Chondrocyte (in vitro differentiated cells): ENCODE measurements around the gene SKAP1. TPM values are rescaled to one million over a fixed set of nuclear protein-coding genes. Genes with fewer than 3 reads are reported as not detected.

Experiments
- DNase-seq: peaks from one replicate; pipeline ENCODE4 v3.0.0; 2021; ENCODE audit warnings: mixed read lengths, low spot score
- H3K27ac Mint-ChIP-seq: one replicate; pipeline ENCODE4 v1.8.0; 2021; ENCODE audit warnings: mild to moderate bottlenecking, moderate library complexity, mixed read lengths; ENCODE audit not compliant: unreplicated experiment
- H3K27me3 Mint-ChIP-seq: 2 replicates; pipeline ENCODE4 v1.8.0; 2021; ENCODE audit warnings: low read depth, mixed read lengths
- H3K36me3 Mint-ChIP-seq: 2 replicates; pipeline ENCODE4 v1.8.0; 2021; ENCODE audit warnings: low read depth, mixed read lengths
- H3K4me1 Mint-ChIP-seq: 2 replicates; pipeline ENCODE4 v1.8.0; 2021; ENCODE audit warnings: low read depth, mild to moderate bottlenecking, mixed read lengths
- H3K4me3 Mint-ChIP-seq: one replicate; pipeline ENCODE4 v1.8.0; 2021; ENCODE audit warnings: mild to moderate bottlenecking, moderate library complexity, mixed read lengths; ENCODE audit not compliant: unreplicated experiment
- H3K9me3 Mint-ChIP-seq: 2 replicates; pipeline ENCODE4 v1.8.0; 2021; ENCODE audit warnings: low read depth, mixed read lengths
- CTCF ChIP-seq: fragments of 200-600 bp; sonication (generic); IDR thresholded peaks from 2 replicates; pipeline ENCODE4 v1.5.0; 2021; ENCODE audit warnings: antibody characterized with exemption, mild to moderate bottlenecking, moderate library complexity
- total RNA-seq: library from RNA; stranded (reverse); gene quantifications from 3 replicates; pipeline ENCODE4 v1.2.1, GENCODE V29; 2021

Gene SKAP1
- total RNA-seq, 1 donor from 2014 or later, result not detected

- peaks cover 71% of the 10 kb centered on the region for H3K27me3 Mint-ChIP-seq
- no peaks in the 10 kb centered on the region for H3K4me1 Mint-ChIP-seq
- TF ChIP-seq CTCF, result no peak
- H3K36me3 Mint-ChIP-seq, result no peaks in the 10 kb centered on the region
- DNase-seq, result no peak
- H3K9me3 Mint-ChIP-seq, result no peaks in the 10 kb centered on the region
- H3K4me3 Mint-ChIP-seq, result no peak overlapping the region
- no peak overlapping the region for H3K27ac Mint-ChIP-seq
Measured at GRCh38 chr17:48313096-48313755, 116.8 kb downstream of the SKAP1 start.

GRCh38 chr17:48311324-48311723, 118.7 kb downstream of the SKAP1 start:
- H3K4me1 Mint-ChIP-seq, result no peaks in the 10 kb centered on the region
- H3K36me3 Mint-ChIP-seq, result no peaks in the 10 kb centered on the region
- H3K27me3 Mint-ChIP-seq, result peaks cover 73% of the 10 kb centered on the region
- no peaks in the 10 kb centered on the region for H3K9me3 Mint-ChIP-seq
- no peak overlapping the region for H3K4me3 Mint-ChIP-seq
- H3K27ac Mint-ChIP-seq, result no peak overlapping the region
- TF ChIP-seq CTCF, result no peak
- no peak for DNase-seq

GRCh38 chr17:48310748-48311213, 119.2 kb downstream of the SKAP1 start:
- H3K27me3 Mint-ChIP-seq, result peaks cover 73% of the 10 kb centered on the region
- no peaks in the 10 kb centered on the region for H3K4me1 Mint-ChIP-seq
- H3K9me3 Mint-ChIP-seq, result no peaks in the 10 kb centered on the region
- H3K4me3 Mint-ChIP-seq, result no peak overlapping the region
- H3K27ac Mint-ChIP-seq, result no peak overlapping the region
- no peak for TF ChIP-seq CTCF
- no peaks in the 10 kb centered on the region for H3K36me3 Mint-ChIP-seq
- no peak for DNase-seq

GRCh38 chr17:48308581-48308980, 121.4 kb downstream of the SKAP1 start:
- TF ChIP-seq CTCF, result no peak
- Mint-ChIP-seq H3K27me3 (peaks cover 79% of the 10 kb centered on the region), H3K4me3 (no peak overlapping the region), H3K4me1 (no peaks in the 10 kb centered on the region), H3K27ac (no peak overlapping the region), H3K9me3 (no peaks in the 10 kb centered on the region), H3K36me3 (no peaks in the 10 kb centered on the region)
- DNase-seq, result no peak

GRCh38 chr17:48307814-48308411, 122.1 kb downstream of the SKAP1 start:
- peak; percentile 83 for TF ChIP-seq CTCF
- Mint-ChIP-seq H3K9me3 (no peaks in the 10 kb centered on the region), H3K27me3 (peaks cover 77% of the 10 kb centered on the region), H3K36me3 (no peaks in the 10 kb centered on the region), H3K4me1 (no peaks in the 10 kb centered on the region), H3K27ac (no peak overlapping the region), H3K4me3 (no peak overlapping the region)
- DNase-seq, result no peak
